CD14-positive monocyte (primary cell): ENCODE data around the gene TAPT1. TPM values are rescaled to one million over a fixed set of nuclear protein-coding genes. Genes with fewer than 3 reads are reported as not detected.
A peak's percentile ranks its signal among the peaks of the same experiment; 100 is the strongest.

ENCODE experiments used
- DNase-seq, 3 donors: peaks; one replicate each; pipeline ENCODE4 v3.0.0-alpha.2; 2011 to 2022
- H2AFZ ChIP-seq: 2 replicates; pipeline ENCODE4 v1.6.0; 2012; ENCODE audit warnings: mild to moderate bottlenecking, low read depth, low read length, inconsistent platforms; ENCODE audit not compliant: insufficient read depth, poor library complexity, severe bottlenecking
- H3K27ac ChIP-seq, 2 donors: 1 replicate in 1 of 2; 2 replicates in 1 of 2; pipeline ENCODE4 v1.5.1; 2012 to 2013; ENCODE audit warnings: low read length in 2 of 2, control low read depth in 1 of 2, inconsistent platforms in 1 of 2, low read depth in 1 of 2, mild to moderate bottlenecking in 1 of 2
- H3K27me3 ChIP-seq, 2 donors: one replicate each; pipeline versions ENCODE4 v1.6.0 to v1.6.1; 2011 to 2013; ENCODE audit warnings: low read length in 2 of 2; ENCODE audit not compliant: control insufficient read depth in 2 of 2, insufficient read depth in 2 of 2
- H3K36me3 ChIP-seq, 2 donors: replicated peaks in 1 of 2; 1 replicate in 1 of 2; 2 replicates in 1 of 2; pipeline versions ENCODE4 v1.5.1 to v1.6.1; 2012 to 2013; ENCODE audit warnings: low read length in 2 of 2, control low read depth in 1 of 2, inconsistent platforms in 1 of 2, mild to moderate bottlenecking in 1 of 2; ENCODE audit not compliant: insufficient read depth in 2 of 2, control insufficient read depth in 1 of 2
- H3K4me1 ChIP-seq, 2 donors: 1 replicate in 1 of 2; 2 replicates in 1 of 2; pipeline versions ENCODE4 v1.5.1 to v1.6.1; 2012 to 2013; ENCODE audit warnings: low read length in 2 of 2, control low read depth in 1 of 2, inconsistent platforms in 1 of 2, mild to moderate bottlenecking in 1 of 2, moderate library complexity in 1 of 2; ENCODE audit not compliant: insufficient read depth in 2 of 2, control insufficient read depth in 1 of 2
- H3K4me2 ChIP-seq: replicated peaks from 2 replicates; pipeline ENCODE3; 2012; ENCODE audit warnings: low read length, moderate library complexity, mild to moderate bottlenecking; ENCODE audit not compliant: poor library complexity, severe bottlenecking; ENCODE audit errors: extremely low read depth
- H3K4me3 ChIP-seq, 3 experiments: fragments of 200-600 bp in 1 of 3; sonication (generic) in 1 of 3; replicated peaks in 1 of 3; 1 replicate in 2 of 3; 2 replicates in 1 of 3; pipeline ENCODE4 v1.5.1; 2011 to 2013; ENCODE audit warnings: low read length in 3 of 3, mild to moderate bottlenecking in 3 of 3, control low read depth in 2 of 3, low read depth in 2 of 3, inconsistent platforms in 1 of 3, moderate library complexity in 1 of 3
- H3K79me2 ChIP-seq: 2 replicates; pipeline ENCODE4 v1.6.0; 2012; ENCODE audit warnings: mild to moderate bottlenecking, control low read depth, inconsistent platforms, low read length, moderate library complexity; ENCODE audit not compliant: insufficient read depth
- H3K9ac ChIP-seq: 2 replicates; pipeline ENCODE4 v1.6.0; 2017; ENCODE audit warnings: low read length, mild to moderate bottlenecking; ENCODE audit not compliant: insufficient read depth, poor library complexity, severe bottlenecking
- H3K9me3 ChIP-seq, 2 donors: replicated peaks in 1 of 2; 1 replicate in 1 of 2; 2 replicates in 1 of 2; pipeline versions ENCODE4 v1.5.1 to v1.6.1; 2012 to 2013; ENCODE audit warnings: low read length in 2 of 2, control low read depth in 1 of 2; ENCODE audit not compliant: control insufficient read depth in 1 of 2, insufficient read depth in 1 of 2
- H4K20me1 ChIP-seq: 2 replicates; pipeline ENCODE4 v1.6.0; 2012; ENCODE audit warnings: mild to moderate bottlenecking, low read length, control low read depth, moderate library complexity; ENCODE audit not compliant: insufficient read depth
- H3K27ac Mint-ChIP-seq, 7 donors: one replicate each; pipeline ENCODE4 v1.8.0; 2020; ENCODE audit warnings: mild to moderate bottlenecking in 7 of 7, mixed read lengths in 7 of 7, moderate library complexity in 6 of 7, inconsistent platforms in 2 of 7
- H3K27me3 Mint-ChIP-seq, 3 donors: one replicate each; pipeline ENCODE4 v1.8.0; 2021 to 2022; ENCODE audit warnings: low read depth in 3 of 3, mild to moderate bottlenecking in 3 of 3, mixed read lengths in 3 of 3, moderate library complexity in 3 of 3, inconsistent platforms in 1 of 3
- H3K36me3 Mint-ChIP-seq, 2 donors: one replicate each; pipeline ENCODE4 v1.8.0; 2020; ENCODE audit warnings: mixed read lengths in 2 of 2, inconsistent platforms in 1 of 2, mild to moderate bottlenecking in 1 of 2
- H3K4me1 Mint-ChIP-seq: one replicate; pipeline ENCODE4 v1.8.0; 2020; ENCODE audit warnings: mild to moderate bottlenecking, mixed read lengths
- H3K4me3 Mint-ChIP-seq, 2 donors: one replicate each; pipeline ENCODE4 v1.8.0; 2020; ENCODE audit warnings: mild to moderate bottlenecking in 2 of 2, mixed read lengths in 2 of 2, moderate library complexity in 1 of 2
- H3K9me3 Mint-ChIP-seq, 7 donors: one replicate each; pipeline ENCODE4 v1.8.0; 2020 to 2022; ENCODE audit warnings: mixed read lengths in 7 of 7, mild to moderate bottlenecking in 6 of 7, moderate library complexity in 6 of 7, inconsistent platforms in 2 of 7
- WGBS: methylation state at CpG from one replicate; pipeline ENCODE4 v1.1.5; 2013; ENCODE audit warnings: missing lambda C conversion rate; ENCODE audit not compliant: insufficient coverage; 5-methylcytosine and 5-hydroxymethylcytosine counted together
- intact Hi-C, 2 donors: fragments of 100-400 bp; cut with micrococcal nuclease; formaldehyde crosslinking; loops; one replicate each; pipeline versions ENCODE4 v1.15.0 to v1.15.1; 2023
- polyA plus RNA-seq, 3 donors: library from polyadenylated mRNA; depleted of rRNA in 1 of 3; unstranded in 2 of 3; stranded (reverse) in 1 of 3; fragments of 300-500 nt in 2 of 3; fragments of >200 nt in 1 of 3; fragmentation: Illumina TruSeq in 2 of 3; gene quantifications; 1 replicate in 2 of 3; 2 replicates in 1 of 3; pipeline ENCODE4 v1.2.3, GENCODE V29; 2012 to 2021
- TF ChIP-seq, protein P1 (sequence below): fragments of 200-600 bp; IDR thresholded peaks from one replicate; pipeline ENCODE4 v1.8.0; 2022; ENCODE audit warnings: antibody characterized with exemption, mild to moderate bottlenecking

The TAPT1 gene
- polyA plus RNA-seq, 3 donors = 15.2 to 18.4 (median 16.0) TPM

DNA sequence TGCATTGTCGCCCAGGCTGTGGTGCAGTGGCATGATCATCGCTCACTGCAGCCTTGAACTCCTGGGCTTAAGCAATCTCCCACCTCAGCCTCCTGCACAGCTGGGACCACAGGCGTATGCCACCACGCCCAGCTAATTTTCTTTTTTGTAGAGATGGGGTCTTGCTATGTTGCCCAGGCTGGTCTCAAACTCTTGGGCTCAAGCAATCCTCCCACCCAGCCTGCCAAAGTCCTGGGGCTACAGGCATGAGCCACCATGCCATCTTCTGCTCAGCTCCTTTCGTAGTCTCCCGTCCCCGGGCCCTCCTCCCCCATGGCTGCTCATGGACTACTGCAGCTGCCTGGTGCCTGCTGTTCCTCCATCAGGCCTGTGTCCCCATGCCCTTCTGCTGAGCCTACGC, 58.1 kb downstream of the TAPT1 start:
- 98% methylated on average over 4 of the region's 8 CpGs for WGBS
- no peaks in the 10 kb centered on the region for H3K9me3 ChIP-seq
- H3K9ac ChIP-seq = no peak overlapping the region
- TF ChIP-seq, protein P1, sequence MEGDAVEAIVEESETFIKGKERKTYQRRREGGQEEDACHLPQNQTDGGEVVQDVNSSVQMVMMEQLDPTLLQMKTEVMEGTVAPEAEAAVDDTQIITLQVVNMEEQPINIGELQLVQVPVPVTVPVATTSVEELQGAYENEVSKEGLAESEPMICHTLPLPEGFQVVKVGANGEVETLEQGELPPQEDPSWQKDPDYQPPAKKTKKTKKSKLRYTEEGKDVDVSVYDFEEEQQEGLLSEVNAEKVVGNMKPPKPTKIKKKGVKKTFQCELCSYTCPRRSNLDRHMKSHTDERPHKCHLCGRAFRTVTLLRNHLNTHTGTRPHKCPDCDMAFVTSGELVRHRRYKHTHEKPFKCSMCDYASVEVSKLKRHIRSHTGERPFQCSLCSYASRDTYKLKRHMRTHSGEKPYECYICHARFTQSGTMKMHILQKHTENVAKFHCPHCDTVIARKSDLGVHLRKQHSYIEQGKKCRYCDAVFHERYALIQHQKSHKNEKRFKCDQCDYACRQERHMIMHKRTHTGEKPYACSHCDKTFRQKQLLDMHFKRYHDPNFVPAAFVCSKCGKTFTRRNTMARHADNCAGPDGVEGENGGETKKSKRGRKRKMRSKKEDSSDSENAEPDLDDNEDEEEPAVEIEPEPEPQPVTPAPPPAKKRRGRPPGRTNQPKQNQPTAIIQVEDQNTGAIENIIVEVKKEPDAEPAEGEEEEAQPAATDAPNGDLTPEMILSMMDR = no peak
- no peak overlapping the region for H3K4me2 ChIP-seq
- Mint-ChIP-seq H3K9me3 (no peaks in the 10 kb centered on the region), H3K4me1 (no peaks in the 10 kb centered on the region), H3K36me3 (peaks cover 66 to 86% of the 10 kb centered on the region in 2 donors), H3K27me3 (peaks cover 0 to 2% (median 2%) of the 10 kb centered on the region in 3 donors), H3K27ac (peak overlapping the region in 2 of 7 donors; percentile 55 to 56), H3K4me3 (no peak overlapping the region)
- H3K4me3 ChIP-seq = no peak overlapping the region
- DNase-seq = no peak
- H3K79me2 ChIP-seq = no peaks in the 10 kb centered on the region
- no peak overlapping the region for H2AFZ ChIP-seq
- H4K20me1 ChIP-seq = no peaks in the 10 kb centered on the region
- no peaks in the 10 kb centered on the region for H3K27me3 ChIP-seq
- intact Hi-C loops = no loop called here
- H3K27ac ChIP-seq = peak overlapping the region in 1 of 2 donors; percentile 40
- peaks cover 86 to 100% of the 10 kb centered on the region in 2 donors for H3K36me3 ChIP-seq
- H3K4me1 ChIP-seq = no peaks in the 10 kb centered on the region

DNA sequence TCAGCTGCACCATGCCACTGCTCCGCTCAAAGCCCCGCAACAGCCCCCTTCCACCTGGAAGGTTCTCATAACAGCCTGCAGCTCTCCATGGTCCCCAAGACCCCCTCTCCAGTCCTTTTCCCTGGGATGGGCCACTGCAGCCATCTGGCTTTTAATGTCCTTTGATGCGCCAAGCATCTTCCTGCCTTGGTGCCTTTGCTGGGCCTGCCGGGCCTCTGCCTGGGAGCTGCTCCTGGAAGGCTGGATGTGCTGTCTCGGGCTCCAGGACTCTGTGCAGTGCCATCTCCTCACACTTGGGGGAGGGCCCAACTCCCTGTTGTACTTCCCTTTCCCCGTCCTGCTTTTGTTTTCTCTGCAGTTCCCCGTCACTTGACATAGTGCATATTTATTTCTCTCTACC, 60.3 kb downstream of the TAPT1 start:
- no peak for DNase-seq
- H3K4me1 ChIP-seq = no peaks in the 10 kb centered on the region
- H3K4me2 ChIP-seq = no peak overlapping the region
- intact Hi-C loops = no loop called here
- H2AFZ ChIP-seq = no peak overlapping the region
- H3K9me3 Mint-ChIP-seq = peaks cover 0 to 1% (median 0%) of the 10 kb centered on the region in 7 donors
- TF ChIP-seq, protein P1 = no peak
- no peaks in the 10 kb centered on the region for H3K9me3 ChIP-seq
- H3K9ac ChIP-seq = no peak overlapping the region
- H3K27me3 ChIP-seq = no peaks in the 10 kb centered on the region
- H3K4me1 Mint-ChIP-seq = no peaks in the 10 kb centered on the region
- peak overlapping the region in 1 of 7 donors; percentile 73 for H3K27ac Mint-ChIP-seq
- no peak overlapping the region for H3K27ac ChIP-seq
- no peak overlapping the region for H3K4me3 ChIP-seq
- H3K36me3 ChIP-seq = peaks cover 85 to 100% of the 10 kb centered on the region in 2 donors
- peaks cover 75 to 90% of the 10 kb centered on the region in 2 donors for H3K36me3 Mint-ChIP-seq
- H3K4me3 Mint-ChIP-seq = no peak overlapping the region
- H3K79me2 ChIP-seq = no peaks in the 10 kb centered on the region
- H3K27me3 Mint-ChIP-seq = peaks cover 0 to 2% (median 0%) of the 10 kb centered on the region in 3 donors
- H4K20me1 ChIP-seq = no peaks in the 10 kb centered on the region
- WGBS = 71% methylated on average over 4 of the region's 7 CpGs
